Gastrocnemius medialis (tissue), 4 donors: Measurements from ENCODE around the gene KCND3.

Experiments
- CTCF ChIP-seq, 5 experiments: fragments of 450-650 bp in 3 of 5; fragments of 200-600 bp in 2 of 5; sonication (generic) in 2 of 5; IDR thresholded peaks in 4 of 5; conservative IDR thresholded peaks in 1 of 5; 1 replicate in 4 of 5; 2 replicates in 1 of 5; pipeline ENCODE4 v1.5.1; 2016 to 2019; ENCODE audit warnings: antibody characterized with exemption in 5 of 5, mild to moderate bottlenecking in 3 of 5, moderate library complexity in 3 of 5
- POLR2A ChIP-seq, 2 donors: fragments of 450-650 bp; IDR thresholded peaks; one replicate each; pipeline ENCODE4 v1.6.1; 2017; ENCODE audit warnings: antibody characterized with exemption in 2 of 2, mild to moderate bottlenecking in 2 of 2, moderate library complexity in 2 of 2

- no peak for TF ChIP-seq CTCF (IDR thresholded peaks at IDR 0.05 in 4 of 5, conservative IDR thresholded peaks at IDR 0.05 in 1 of 5)
- TF ChIP-seq POLR2A (IDR thresholded peaks at IDR 0.05) = no peak
These were observed 202.7 kb downstream of the KCND3 start for GRCh38 chr1:111786669-111787207.
